Activated naive CD8-positive, alpha-beta T cell treated with anti-CD3 and anti-CD28 coated beads for 36 hours (primary cell): ENCODE measurements around the gene MAP2K2. TPM values are rescaled to one million over a fixed set of nuclear protein-coding genes. Genes with fewer than 3 reads are reported as not detected.

ENCODE experiments used
- DNase-seq: peaks from one replicate; pipeline ENCODE4 v3.0.0; 2021
- H3K27ac Mint-ChIP-seq: one replicate; pipeline ENCODE4 v1.8.0; 2022; ENCODE audit warnings: mild to moderate bottlenecking, moderate library complexity, mixed read lengths
- H3K27me3 Mint-ChIP-seq: one replicate; pipeline ENCODE4 v1.8.0; 2022; ENCODE audit warnings: mild to moderate bottlenecking, mixed read lengths
- H3K36me3 Mint-ChIP-seq: one replicate; pipeline ENCODE4 v1.8.0; 2021; ENCODE audit warnings: mild to moderate bottlenecking, mixed read lengths
- H3K4me1 Mint-ChIP-seq: one replicate; pipeline ENCODE4 v1.8.0; 2021; ENCODE audit warnings: mixed read lengths
- H3K4me3 Mint-ChIP-seq: one replicate; pipeline ENCODE4 v1.8.0; 2022; ENCODE audit warnings: mild to moderate bottlenecking, moderate library complexity, mixed read lengths
- H3K9me3 Mint-ChIP-seq: one replicate; pipeline ENCODE4 v1.8.0; 2022; ENCODE audit warnings: mixed read lengths
- total RNA-seq, 2 experiments: library from RNA; stranded (reverse); gene quantifications; one replicate each; pipeline ENCODE4 v1.2.3, GENCODE V29; 2021

The MAP2K2 gene
- total RNA-seq, 2 experiments from 2014 or later, result 120 to 121 TPM

GRCh38 chr19:4115818-4116385 lies 8.0 kb downstream of the MAP2K2 start:
- H3K27me3 Mint-ChIP-seq, result no peaks in the 10 kb centered on the region
- peaks cover 19% of the 10 kb centered on the region for H3K36me3 Mint-ChIP-seq
- H3K4me1 Mint-ChIP-seq, result peaks cover 30% of the 10 kb centered on the region
- H3K4me3 Mint-ChIP-seq, result no peak overlapping the region
- no peaks in the 10 kb centered on the region for H3K9me3 Mint-ChIP-seq
- DNase-seq, result peak; percentile 25
- peak overlapping the region; percentile 48 for H3K27ac Mint-ChIP-seq

- peaks cover 31% of the 10 kb centered on the region for H3K4me1 Mint-ChIP-seq
- peaks cover 23% of the 10 kb centered on the region for H3K36me3 Mint-ChIP-seq
- no peak overlapping the region for H3K4me3 Mint-ChIP-seq
These were observed 8.7 kb downstream of the MAP2K2 start for GRCh38 chr19:4115050-4115817.

GRCh38 chr19:4114181-4114580 lies 9.7 kb downstream of the MAP2K2 start:
- no peak overlapping the region for H3K27ac Mint-ChIP-seq
- H3K9me3 Mint-ChIP-seq, result no peaks in the 10 kb centered on the region
- H3K4me3 Mint-ChIP-seq, result no peak overlapping the region
- no peaks in the 10 kb centered on the region for H3K27me3 Mint-ChIP-seq
- H3K4me1 Mint-ChIP-seq, result peaks cover 40% of the 10 kb centered on the region
- no peak for DNase-seq
- peaks cover 34% of the 10 kb centered on the region for H3K36me3 Mint-ChIP-seq

More at GRCh38 chr19:4115050-4115817, 8.7 kb downstream of the MAP2K2 start:
- DNase-seq, result peak; percentile 62
- H3K9me3 Mint-ChIP-seq, result no peaks in the 10 kb centered on the region
- peak overlapping the region; percentile 66 for H3K27ac Mint-ChIP-seq
- no peaks in the 10 kb centered on the region for H3K27me3 Mint-ChIP-seq

- H3K27ac Mint-ChIP-seq, result no peak overlapping the region
- no peaks in the 10 kb centered on the region for H3K27me3 Mint-ChIP-seq
- H3K4me1 Mint-ChIP-seq, result peaks cover 46% of the 10 kb centered on the region
- no peak for DNase-seq
- no peak overlapping the region for H3K4me3 Mint-ChIP-seq
- no peaks in the 10 kb centered on the region for H3K9me3 Mint-ChIP-seq
- peaks cover 40% of the 10 kb centered on the region for H3K36me3 Mint-ChIP-seq
These were observed 10.4 kb downstream of the MAP2K2 start for GRCh38 chr19:4113398-4114088.

- DNase-seq, result no peak
- Mint-ChIP-seq H3K4me3 (no peak overlapping the region), H3K36me3 (peaks cover 49% of the 10 kb centered on the region), H3K27me3 (no peaks in the 10 kb centered on the region), H3K9me3 (no peaks in the 10 kb centered on the region), H3K27ac (no peak overlapping the region), H3K4me1 (peaks cover 47% of the 10 kb centered on the region)
These were observed 11.6 kb downstream of the MAP2K2 start for GRCh38 chr19:4112367-4112766.

- peaks cover 69% of the 10 kb centered on the region for H3K36me3 Mint-ChIP-seq
- peaks cover 2% of the 10 kb centered on the region for H3K9me3 Mint-ChIP-seq
- no peak overlapping the region for H3K4me3 Mint-ChIP-seq
- peaks cover 48% of the 10 kb centered on the region for H3K4me1 Mint-ChIP-seq
- H3K27me3 Mint-ChIP-seq, result no peaks in the 10 kb centered on the region
- peak overlapping the region; percentile 91 for H3K27ac Mint-ChIP-seq
- no peak for DNase-seq
These were observed 14.3 kb downstream of the MAP2K2 start for GRCh38 chr19:4109626-4109945.

- Mint-ChIP-seq H3K4me1 (peaks cover 49% of the 10 kb centered on the region), H3K9me3 (peaks cover 2% of the 10 kb centered on the region), H3K27me3 (no peaks in the 10 kb centered on the region), H3K36me3 (peaks cover 69% of the 10 kb centered on the region), H3K4me3 (peak overlapping the region; percentile 24), H3K27ac (peak overlapping the region; percentile 91)
- peak; percentile 72 for DNase-seq
These were observed 14.9 kb downstream of the MAP2K2 start for GRCh38 chr19:4108767-4109625.

GRCh38 chr19:4103080-4103433 lies 20.9 kb downstream of the MAP2K2 start:
- H3K36me3 Mint-ChIP-seq, result peaks cover 36% of the 10 kb centered on the region
- peak overlapping the region; percentile 34 for H3K27ac Mint-ChIP-seq
- DNase-seq, result peak; percentile 41
- H3K4me1 Mint-ChIP-seq, result peaks cover 25% of the 10 kb centered on the region
- H3K9me3 Mint-ChIP-seq, result peaks cover 2% of the 10 kb centered on the region
- H3K4me3 Mint-ChIP-seq, result no peak overlapping the region
- no peaks in the 10 kb centered on the region for H3K27me3 Mint-ChIP-seq

GRCh38 chr19:4102339-4103079 lies 21.4 kb downstream of the MAP2K2 start:
- no peak for DNase-seq
- H3K9me3 Mint-ChIP-seq, result peaks cover 2% of the 10 kb centered on the region
- H3K4me1 Mint-ChIP-seq, result peaks cover 24% of the 10 kb centered on the region
- H3K4me3 Mint-ChIP-seq, result no peak overlapping the region
- peaks cover 32% of the 10 kb centered on the region for H3K36me3 Mint-ChIP-seq
- no peak overlapping the region for H3K27ac Mint-ChIP-seq
- H3K27me3 Mint-ChIP-seq, result no peaks in the 10 kb centered on the region

GRCh38 chr19:4101496-4101770 lies 22.5 kb downstream of the MAP2K2 start:
- H3K4me1 Mint-ChIP-seq, result peaks cover 18% of the 10 kb centered on the region
- DNase-seq, result no peak
- peaks cover 2% of the 10 kb centered on the region for H3K9me3 Mint-ChIP-seq
- no peak overlapping the region for H3K4me3 Mint-ChIP-seq
- peaks cover 30% of the 10 kb centered on the region for H3K36me3 Mint-ChIP-seq
- H3K27me3 Mint-ChIP-seq, result no peaks in the 10 kb centered on the region
- no peak overlapping the region for H3K27ac Mint-ChIP-seq

- DNase-seq, result no peak
- Mint-ChIP-seq H3K4me1 (peaks cover 17% of the 10 kb centered on the region), H3K27me3 (no peaks in the 10 kb centered on the region), H3K27ac (no peak overlapping the region), H3K36me3 (peaks cover 27% of the 10 kb centered on the region), H3K9me3 (peaks cover 2% of the 10 kb centered on the region), H3K4me3 (no peak overlapping the region)
These were observed 23.1 kb downstream of the MAP2K2 start for GRCh38 chr19:4100647-4101495.

- no peak overlapping the region for H3K4me3 Mint-ChIP-seq
- no peaks in the 10 kb centered on the region for H3K9me3 Mint-ChIP-seq
- peaks cover 3% of the 10 kb centered on the region for H3K4me1 Mint-ChIP-seq
- H3K27me3 Mint-ChIP-seq, result no peaks in the 10 kb centered on the region
- H3K36me3 Mint-ChIP-seq, result peaks cover 19% of the 10 kb centered on the region
- DNase-seq, result no peak
- no peak overlapping the region for H3K27ac Mint-ChIP-seq
These were observed 24.7 kb downstream of the MAP2K2 start for GRCh38 chr19:4099041-4099764.

GRCh38 chr19:4098493-4098892 lies 25.4 kb downstream of the MAP2K2 start:
- H3K9me3 Mint-ChIP-seq, result no peaks in the 10 kb centered on the region
- peaks cover 18% of the 10 kb centered on the region for H3K36me3 Mint-ChIP-seq
- H3K27me3 Mint-ChIP-seq, result no peaks in the 10 kb centered on the region
- H3K4me3 Mint-ChIP-seq, result no peak overlapping the region
- no peak overlapping the region for H3K27ac Mint-ChIP-seq
- DNase-seq, result no peak
- H3K4me1 Mint-ChIP-seq, result peaks cover under 1% of the 10 kb centered on the region
